GM23248 (cell line): ENCODE measurements around the gene ARL3. TPM values are rescaled to one million over a fixed set of nuclear protein-coding genes. Genes with fewer than 3 reads are reported as not detected.
A peak's percentile ranks its signal among the peaks of the same experiment; 100 is the strongest.

Experiments used
- DNase-seq: peaks from one replicate; pipeline ENCODE4 v3.0.0-alpha.2; 2015
- H2AFZ ChIP-seq: fragments of 200-600 bp; sonication (generic); 2 replicates; pipeline ENCODE4 v1.6.1; 2016; ENCODE audit warnings: antibody characterized with exemption
- H3F3A ChIP-seq: fragments of 200-600 bp; sonication (generic); 2 replicates; pipeline ENCODE4 v1.6.1; 2016; ENCODE audit warnings: mild to moderate bottlenecking, antibody characterized with exemption, mixed run types; ENCODE audit not compliant: insufficient read depth
- H3K27ac ChIP-seq: fragments of 200-600 bp; sonication (generic); 2 replicates; pipeline ENCODE4 v1.5.1; 2016; ENCODE audit warnings: mild to moderate bottlenecking
- H3K27me3 ChIP-seq: fragments of 200-600 bp; sonication (generic); replicated peaks from 2 replicates; pipeline ENCODE4 v1.6.1; 2016; ENCODE audit warnings: mild to moderate bottlenecking; ENCODE audit not compliant: insufficient read depth
- H3K36me3 ChIP-seq: fragments of 200-600 bp; sonication (generic); 2 replicates; pipeline ENCODE4 v1.6.1; 2016; ENCODE audit warnings: low read depth, mild to moderate bottlenecking
- H3K4me1 ChIP-seq: fragments of 200-600 bp; sonication (generic); 2 replicates; pipeline ENCODE4 v1.6.1; 2016; ENCODE audit warnings: mild to moderate bottlenecking; ENCODE audit not compliant: insufficient read depth
- H3K4me2 ChIP-seq: fragments of 200-600 bp; sonication (generic); one replicate; pipeline ENCODE4 v1.6.1; 2016; ENCODE audit warnings: mild to moderate bottlenecking; ENCODE audit not compliant: unreplicated experiment
- H3K4me3 ChIP-seq: fragments of 200-600 bp; sonication (generic); 2 replicates; pipeline ENCODE4 v1.5.1; 2016; ENCODE audit warnings: mild to moderate bottlenecking
- H3K79me2 ChIP-seq: fragments of 200-600 bp; sonication (generic); 2 replicates; pipeline ENCODE4 v1.6.1; 2016; ENCODE audit warnings: mild to moderate bottlenecking; ENCODE audit not compliant: insufficient read depth
- H3K9ac ChIP-seq: fragments of 200-600 bp; sonication (generic); 2 replicates; pipeline ENCODE4 v1.6.1; 2016; ENCODE audit warnings: mild to moderate bottlenecking
- H3K9me2 ChIP-seq: fragments of 200-600 bp; sonication (generic); 2 replicates; pipeline ENCODE4 v1.6.1; 2016; ENCODE audit warnings: mixed run types, mild to moderate bottlenecking, moderate library complexity; ENCODE audit not compliant: insufficient read depth
- H3K9me3 ChIP-seq: fragments of 200-600 bp; sonication (generic); one replicate; pipeline ENCODE4 v1.6.1; 2017; ENCODE audit warnings: low read depth
- H4K20me1 ChIP-seq: fragments of 200-600 bp; sonication (generic); 2 replicates; pipeline ENCODE4 v1.6.0; 2016; ENCODE audit not compliant: insufficient read depth
- EZH2 ChIP-seq: fragments of 200-600 bp; sonication (generic); IDR thresholded peaks from 2 replicates; pipeline ENCODE4 v1.6.1; 2018; ENCODE audit warnings: antibody characterized with exemption, mild to moderate bottlenecking; ENCODE audit not compliant: insufficient read depth, poor library complexity, severe bottlenecking
- EZH2phosphoT487 ChIP-seq: fragments of 200-600 bp; sonication (generic); IDR thresholded peaks from 2 replicates; pipeline ENCODE4 v1.6.1; 2018; ENCODE audit warnings: antibody characterized with exemption, moderate library complexity, mild to moderate bottlenecking, low read depth; ENCODE audit not compliant: insufficient read depth
- WGBS, 2 experiments: methylation state at CpG; one replicate each; pipeline ENCODE4 v1.1.6; 2015 to 2017; ENCODE audit warnings: low lambda C conversion rate in 2 of 2, low coverage in 1 of 2; ENCODE audit errors: missing lambda C conversion rate in 2 of 2; 5-methylcytosine and 5-hydroxymethylcytosine counted together
- in situ Hi-C: fragments of 300-500 bp; cut with MboI; formaldehyde crosslinking; loops from 2 replicates; pipeline ENCODE4 v1.15.0; 2020
- polyA plus RNA-seq: library from polyadenylated mRNA; unstranded; fragments of >200 nt; fragmentation: Nextera tagmentation; extraction: Ambion mirVana; gene quantifications from 2 replicates; pipeline ENCODE4 v1.2.1, GENCODE V29; 2016
- total RNA-seq: library from RNA; depleted of rRNA; stranded (reverse); fragments of >200 nt; shearing (Covaris generic); gene quantifications from 2 replicates; pipeline ENCODE4 v1.2.3, GENCODE V29; 2014

ARL3 gene
- total and polyA plus RNA-seq, 2 experiments from 2014 or later, result 3.8 to 24.1 TPM

DNA sequence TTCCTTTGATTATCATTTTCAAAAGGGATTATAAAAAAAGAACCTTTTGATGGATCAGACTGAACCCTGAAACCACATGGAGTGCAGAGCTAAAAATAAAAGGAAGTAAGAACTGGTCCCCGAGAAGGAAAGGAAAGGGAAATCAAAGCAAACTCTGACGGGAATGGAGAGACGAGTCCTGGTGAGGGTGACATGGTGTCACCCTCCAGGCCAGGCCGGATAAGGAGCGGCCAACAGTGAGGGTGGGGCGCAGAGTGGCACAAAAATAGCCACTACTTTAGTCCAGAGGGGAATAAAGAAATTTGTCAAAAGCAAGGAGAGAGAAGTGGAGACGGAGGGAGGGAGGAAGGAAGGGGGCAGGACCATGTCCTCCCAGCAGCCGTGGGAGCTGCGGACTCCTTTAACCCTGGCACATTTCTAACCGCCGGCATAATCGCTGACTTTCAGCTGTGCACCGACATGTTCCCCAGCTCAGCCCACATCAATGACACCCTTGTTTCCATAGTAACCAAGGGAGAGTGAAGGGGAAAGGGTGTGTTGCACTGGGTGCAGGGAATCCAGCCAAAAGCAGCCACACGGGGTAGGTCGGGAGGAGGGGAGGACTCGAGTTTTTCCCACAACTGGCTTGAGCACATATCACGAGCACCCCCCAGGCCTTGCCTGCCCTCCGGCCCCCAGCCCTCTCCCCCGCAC, 40.2 kb downstream of the ARL3 start:
- in situ Hi-C loops, result no loop called here
- peak overlapping the region; percentile 64 for H3K4me3 ChIP-seq
- TF ChIP-seq EZH2 (no peak), EZH2phosphoT487 (no peak)
- H3K27me3 ChIP-seq, result no peaks in the 10 kb centered on the region
- peak overlapping the region; percentile 60 for H3K9ac ChIP-seq
- no peaks in the 10 kb centered on the region for H3K9me2 ChIP-seq
- no peaks in the 10 kb centered on the region for H3K9me3 ChIP-seq
- H3F3A ChIP-seq, result 0 out of 2 replicates have a peak, but pooled peaks cover 5% of the 10 kb centered on the region
- WGBS, 2 experiments, result 7 to 8% methylated on average over 17 to 19 of the region's 19 CpGs
- H3K27ac ChIP-seq, result peak overlapping the region; percentile 9; the same call in 1 of the 2 replicates
- peak overlapping the region; percentile 92 for H3K4me2 ChIP-seq
- no peaks in the 10 kb centered on the region for H4K20me1 ChIP-seq
- DNase-seq, result peak; percentile 74
- H2AFZ ChIP-seq, result peak overlapping the region; percentile 94
- H3K79me2 ChIP-seq, result no peaks in the 10 kb centered on the region
- no peaks in the 10 kb centered on the region for H3K36me3 ChIP-seq
- H3K4me1 ChIP-seq, result peaks cover 41% of the 10 kb centered on the region

DNA sequence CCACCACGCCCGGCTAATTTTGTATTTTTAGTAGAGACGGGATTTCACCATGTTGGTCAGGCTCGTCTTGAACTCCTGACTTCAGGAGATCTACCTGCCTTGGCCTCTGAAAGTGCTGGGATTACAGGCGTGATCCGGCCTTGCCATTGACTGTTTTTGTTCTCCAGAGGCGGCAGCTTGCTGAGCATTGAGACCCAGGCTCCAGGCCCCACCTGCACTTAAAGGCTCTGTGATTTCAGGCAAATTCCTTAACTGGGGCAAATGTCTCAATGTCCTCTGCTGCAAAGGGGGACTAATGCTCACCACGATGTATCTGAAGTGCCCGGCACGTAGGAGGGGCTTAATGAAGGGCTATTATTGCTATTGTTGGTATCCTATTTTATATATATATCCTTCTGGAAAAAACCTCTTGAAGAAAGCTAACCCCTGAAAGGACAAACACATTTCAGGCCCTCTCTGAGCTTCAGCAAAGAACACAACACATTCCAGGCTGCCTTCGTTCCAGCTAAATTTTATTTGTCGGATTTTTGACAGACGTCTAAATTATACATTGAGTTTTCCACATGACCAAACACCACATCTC, 40.9 kb downstream of the ARL3 start:
- no peak for DNase-seq
- Histone ChIP-seq H3K9me2 (no peaks in the 10 kb centered on the region), H2AFZ (peak overlapping the region; percentile 94), H3K27ac (peak overlapping the region; percentile 9; the same call in 1 of the 2 replicates), H4K20me1 (no peaks in the 10 kb centered on the region), H3K79me2 (no peaks in the 10 kb centered on the region), H3F3A (0 out of 2 replicates have a peak, but pooled peaks cover 5% of the 10 kb centered on the region), H3K4me1 (peaks cover 41% of the 10 kb centered on the region), H3K9me3 (no peaks in the 10 kb centered on the region), H3K36me3 (no peaks in the 10 kb centered on the region), H3K4me3 (peak overlapping the region; percentile 64), H3K4me2 (peak overlapping the region; percentile 92), H3K9ac (peak overlapping the region; percentile 60), H3K27me3 (no peaks in the 10 kb centered on the region)
- TF ChIP-seq EZH2, result no peak
- TF ChIP-seq EZH2phosphoT487, result no peak
- in situ Hi-C loops, result no loop called here
- 65 to 70% methylated on average over 12 to 13 of the region's 13 CpGs for WGBS, 2 experiments

DNA sequence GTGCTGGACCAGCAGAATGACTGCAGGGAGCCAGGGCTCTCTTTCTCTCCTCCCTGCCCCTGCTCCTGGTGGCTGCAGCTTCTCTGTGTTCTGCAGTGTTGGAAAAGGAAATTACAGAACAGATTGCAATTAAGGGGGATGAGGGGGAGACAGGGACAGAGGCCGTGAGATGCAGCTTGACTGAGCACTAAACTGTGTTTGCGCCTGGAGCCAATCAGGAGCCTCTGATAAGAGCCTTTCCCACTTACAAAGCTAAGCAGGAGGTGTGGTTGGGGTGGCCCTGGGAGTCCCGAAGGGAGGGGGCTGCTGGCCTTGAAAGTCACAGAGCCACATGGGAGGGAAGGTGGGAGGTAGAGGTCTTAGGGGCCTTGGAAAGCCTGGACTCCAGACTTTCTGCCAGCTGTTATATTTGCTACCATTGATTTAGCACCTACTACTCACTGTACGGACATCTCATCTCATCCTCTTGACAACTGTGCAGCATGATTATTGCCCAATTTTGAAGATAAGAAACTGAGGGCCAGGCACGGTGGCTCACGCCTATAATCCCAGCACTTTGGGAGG, 43.2 kb downstream of the ARL3 start:
- WGBS, 2 experiments, result 85 to 86% methylated on average over 6 of the region's 6 CpGs

GRCh38 chr10:102670065-102670670, 44.0 kb downstream of the ARL3 start:
- Histone ChIP-seq H3F3A (0 out of 2 replicates have a peak, but pooled peaks cover 9% of the 10 kb centered on the region), H3K27ac (no peak overlapping the region), H3K79me2 (no peaks in the 10 kb centered on the region), H3K9me2 (no peaks in the 10 kb centered on the region), H3K4me3 (no peak overlapping the region), H4K20me1 (no peaks in the 10 kb centered on the region), H2AFZ (no peak overlapping the region), H3K36me3 (no peaks in the 10 kb centered on the region), H3K4me1 (peaks cover 29% of the 10 kb centered on the region), H3K4me2 (no peak overlapping the region), H3K9ac (0 out of 2 replicates have a peak overlapping the region, but pooled peaks have one; percentile 27), H3K27me3 (no peaks in the 10 kb centered on the region), H3K9me3 (no peaks in the 10 kb centered on the region)
- TF ChIP-seq EZH2 (no peak), EZH2phosphoT487 (no peak)
- WGBS, 2 experiments, result 95 to 96% methylated on average over 8 to 9 of the region's 9 CpGs
- in situ Hi-C loops, result no loop called here
- DNase-seq, result no peak

More for the DNA sequence above, 43.2 kb downstream of the ARL3 start:
- no peaks in the 10 kb centered on the region for H3K9me3 ChIP-seq
- H3K79me2 ChIP-seq, result no peaks in the 10 kb centered on the region
- no peak overlapping the region for H2AFZ ChIP-seq
- no peaks in the 10 kb centered on the region for H3K9me2 ChIP-seq
- 0 out of 2 replicates have a peak, but pooled peaks cover 9% of the 10 kb centered on the region for H3F3A ChIP-seq
- H3K4me3 ChIP-seq, result no peak overlapping the region
- DNase-seq, result no peak
- in situ Hi-C loops, result no loop called here
- no peak overlapping the region for H3K27ac ChIP-seq
- peaks cover 32% of the 10 kb centered on the region for H3K4me1 ChIP-seq
- H4K20me1 ChIP-seq, result no peaks in the 10 kb centered on the region
- no peak overlapping the region for H3K9ac ChIP-seq
- TF ChIP-seq EZH2, result no peak
- TF ChIP-seq EZH2phosphoT487, result no peak
- H3K27me3 ChIP-seq, result no peaks in the 10 kb centered on the region
- no peaks in the 10 kb centered on the region for H3K36me3 ChIP-seq
- H3K4me2 ChIP-seq, result no peak overlapping the region
